ENCODE results near the gene PHGDH.
"Not testable (repeated sequence)": the region's sequence is repeated elsewhere in the genome, so short reads cannot be mapped to it uniquely, and the experiment has no call there.

PHGDH gene

GRCh38 chr1:119778886-119779560 lies 67.3 kb downstream of the PHGDH start:
- DNase-seq (ENCODE audit: low read depth, low spot score): no peak
- Histone ChIP-seq H3K27ac (ENCODE audit: low read length) (no peak overlapping the region), H3K4me1 (ENCODE audit: control insufficient read depth, insufficient read depth, low read length) (no peaks in the 10 kb centered on the region), H3K27me3 (ENCODE audit: control insufficient read depth, insufficient read depth, low read length) (no peaks in the 10 kb centered on the region), H3K36me3 (ENCODE audit: control insufficient read depth, insufficient read depth, low read length) (no peaks in the 10 kb centered on the region), H3K4me3 (ENCODE audit: low read length) (no peak overlapping the region), H3K9me3 (ENCODE audit: control insufficient read depth, insufficient read depth, low read length) (no peaks in the 10 kb centered on the region)
- no CpG with 5 or more reads among the region's 13 CpGs for WGBS (ENCODE audit: insufficient coverage, insufficient read length)

GRCh38 chr1:119779869-119780356 lies 68.2 kb downstream of the PHGDH start:
- Histone ChIP-seq H3K36me3 (ENCODE audit: control insufficient read depth, insufficient read depth, low read length) (no peaks in the 10 kb centered on the region), H3K27me3 (ENCODE audit: control insufficient read depth, insufficient read depth, low read length) (no peaks in the 10 kb centered on the region), H3K27ac (ENCODE audit: low read length) (no peak overlapping the region), H3K9me3 (ENCODE audit: control insufficient read depth, insufficient read depth, low read length) (no peaks in the 10 kb centered on the region), H3K4me1 (ENCODE audit: control insufficient read depth, insufficient read depth, low read length) (no peaks in the 10 kb centered on the region), H3K4me3 (ENCODE audit: low read length) (no peak overlapping the region)
- WGBS (ENCODE audit: insufficient coverage, insufficient read length): no CpG with 5 or more reads among the region's 5 CpGs
- DNase-seq (ENCODE audit: low read depth, low spot score): no peak

- no peaks in the 10 kb centered on the region for H3K36me3 ChIP-seq (ENCODE audit: control insufficient read depth, insufficient read depth, low read length)
- H3K4me1 ChIP-seq (ENCODE audit: control insufficient read depth, insufficient read depth, low read length): no peaks in the 10 kb centered on the region
Observed at GRCh38 chr1:119781434-119782210, 69.9 kb downstream of the PHGDH start.

GRCh38 chr1:119782631-119783325 lies 71.0 kb downstream of the PHGDH start:
- Histone ChIP-seq H3K36me3 (ENCODE audit: control insufficient read depth, insufficient read depth, low read length) (no peaks in the 10 kb centered on the region), H3K27ac (ENCODE audit: low read length) (no peak overlapping the region), H3K4me1 (ENCODE audit: control insufficient read depth, insufficient read depth, low read length) (no peaks in the 10 kb centered on the region), H3K4me3 (ENCODE audit: low read length) (no peak overlapping the region), H3K27me3 (ENCODE audit: control insufficient read depth, insufficient read depth, low read length) (no peaks in the 10 kb centered on the region), H3K9me3 (ENCODE audit: control insufficient read depth, insufficient read depth, low read length) (no peaks in the 10 kb centered on the region)
- no peak for DNase-seq (ENCODE audit: low read depth, low spot score)
- no CpG with 5 or more reads among the region's 7 CpGs for WGBS (ENCODE audit: insufficient coverage, insufficient read length)

More at GRCh38 chr1:119781434-119782210, 69.9 kb downstream of the PHGDH start:
- no CpG with 5 or more reads among the region's 11 CpGs for WGBS (ENCODE audit: insufficient coverage, insufficient read length)
- no peaks in the 10 kb centered on the region for H3K27me3 ChIP-seq (ENCODE audit: control insufficient read depth, insufficient read depth, low read length)
- H3K4me3 ChIP-seq (ENCODE audit: low read length): no peak overlapping the region
- no peaks in the 10 kb centered on the region for H3K9me3 ChIP-seq (ENCODE audit: control insufficient read depth, insufficient read depth, low read length)
- DNase-seq (ENCODE audit: low read depth, low spot score): no peak
- H3K27ac ChIP-seq (ENCODE audit: low read length): no peak overlapping the region

GRCh38 chr1:119783354-119784185 lies 71.8 kb downstream of the PHGDH start:
- H3K27me3 ChIP-seq (ENCODE audit: control insufficient read depth, insufficient read depth, low read length): no peaks in the 10 kb centered on the region
- DNase-seq (ENCODE audit: low read depth, low spot score): no peak
- no peak overlapping the region for H3K4me3 ChIP-seq (ENCODE audit: low read length)
- no peak overlapping the region for H3K27ac ChIP-seq (ENCODE audit: low read length)
- no peaks in the 10 kb centered on the region for H3K4me1 ChIP-seq (ENCODE audit: control insufficient read depth, insufficient read depth, low read length)
- no CpG with 5 or more reads among the region's 6 CpGs for WGBS (ENCODE audit: insufficient coverage, insufficient read length)
- no peaks in the 10 kb centered on the region for H3K9me3 ChIP-seq (ENCODE audit: control insufficient read depth, insufficient read depth, low read length)
- H3K36me3 ChIP-seq (ENCODE audit: control insufficient read depth, insufficient read depth, low read length): no peaks in the 10 kb centered on the region

GRCh38 chr1:119784191-119784781 lies 72.6 kb downstream of the PHGDH start:
- Histone ChIP-seq H3K27me3 (ENCODE audit: control insufficient read depth, insufficient read depth, low read length) (no peaks in the 10 kb centered on the region), H3K36me3 (ENCODE audit: control insufficient read depth, insufficient read depth, low read length) (no peaks in the 10 kb centered on the region), H3K9me3 (ENCODE audit: control insufficient read depth, insufficient read depth, low read length) (no peaks in the 10 kb centered on the region), H3K27ac (ENCODE audit: low read length) (no peak overlapping the region), H3K4me1 (ENCODE audit: control insufficient read depth, insufficient read depth, low read length) (no peaks in the 10 kb centered on the region), H3K4me3 (ENCODE audit: low read length) (no peak overlapping the region)
- DNase-seq (ENCODE audit: low read depth, low spot score): no peak
- no CpG with 5 or more reads among the region's 3 CpGs for WGBS (ENCODE audit: insufficient coverage, insufficient read length)

GRCh38 chr1:119786046-119786445 lies 74.3 kb downstream of the PHGDH start:
- not testable (repeated sequence) for H3K27ac ChIP-seq (ENCODE audit: low read length); DNase-seq (ENCODE audit: low read depth, low spot score)
- WGBS (ENCODE audit: insufficient coverage, insufficient read length): no CpG with 5 or more reads among the region's 7 CpGs

GRCh38 chr1:119786473-119787050 lies 74.8 kb downstream of the PHGDH start:
- WGBS (ENCODE audit: insufficient coverage, insufficient read length): no CpG with 5 or more reads among the region's 4 CpGs
- H3K9me3 ChIP-seq (ENCODE audit: control insufficient read depth, insufficient read depth, low read length); H3K27ac ChIP-seq (ENCODE audit: low read length); H3K4me1 ChIP-seq (ENCODE audit: control insufficient read depth, insufficient read depth, low read length); H3K4me3 ChIP-seq (ENCODE audit: low read length); H3K27me3 ChIP-seq (ENCODE audit: control insufficient read depth, insufficient read depth, low read length); DNase-seq (ENCODE audit: low read depth, low spot score); H3K36me3 ChIP-seq (ENCODE audit: control insufficient read depth, insufficient read depth, low read length): not testable (repeated sequence)

More at GRCh38 chr1:119786046-119786445, 74.3 kb downstream of the PHGDH start:
- not testable (repeated sequence) for H3K4me3 ChIP-seq (ENCODE audit: low read length); H3K4me1 ChIP-seq (ENCODE audit: control insufficient read depth, insufficient read depth, low read length); H3K27me3 ChIP-seq (ENCODE audit: control insufficient read depth, insufficient read depth, low read length); H3K36me3 ChIP-seq (ENCODE audit: control insufficient read depth, insufficient read depth, low read length); H3K9me3 ChIP-seq (ENCODE audit: control insufficient read depth, insufficient read depth, low read length)

- WGBS (ENCODE audit: insufficient coverage, insufficient read length): no CpG with 5 or more reads among the region's 2 CpGs
Observed at GRCh38 chr1:119787776-119788175, 76.0 kb downstream of the PHGDH start.

More at GRCh38 chr1:119787776-119788175, 76.0 kb downstream of the PHGDH start:
- no peak for DNase-seq (ENCODE audit: low read depth, low spot score)
- no peaks in the 10 kb centered on the region for H3K36me3 ChIP-seq (ENCODE audit: control insufficient read depth, insufficient read depth, low read length)
- H3K9me3 ChIP-seq (ENCODE audit: control insufficient read depth, insufficient read depth, low read length): no peaks in the 10 kb centered on the region
- no peak overlapping the region for H3K4me3 ChIP-seq (ENCODE audit: low read length)
- H3K27ac ChIP-seq (ENCODE audit: low read length): no peak overlapping the region
- no peaks in the 10 kb centered on the region for H3K27me3 ChIP-seq (ENCODE audit: control insufficient read depth, insufficient read depth, low read length)
- 0 out of 2 replicates have a peak, but pooled peaks cover 2% of the 10 kb centered on the region for H3K4me1 ChIP-seq (ENCODE audit: control insufficient read depth, insufficient read depth, low read length)
